Right lobe of liver (tissue), 6 donors: ENCODE data around the gene GALK1. TPM values are rescaled to one million over a fixed set of nuclear protein-coding genes. Genes with fewer than 3 reads are reported as not detected.
A peak's percentile ranks its signal among the peaks of the same experiment; 100 is the strongest.

ENCODE experiments used
- ATAC-seq, 4 donors: fragments of 200-7000 bp; cut with Tn5 transposase; one replicate each; pipeline ENCODE4 v1.9.1; 2020; ENCODE audit warnings: mild to moderate bottlenecking in 4 of 4, moderate library complexity in 4 of 4
- DNase-seq, 3 donors: peaks; one replicate each; pipeline ENCODE4 v3.0.0-alpha.2; 2020
- H3K27ac ChIP-seq, 3 donors: fragments of 200-600 bp; one replicate each; pipeline ENCODE4 v1.8.0; 2022
- H3K27me3 ChIP-seq, 2 donors: fragments of 200-600 bp; one replicate each; pipeline ENCODE4 v1.8.0; 2022
- H3K36me3 ChIP-seq, 4 donors: fragments of 200-600 bp; sonication (generic) in 1 of 4; one replicate each; pipeline versions ENCODE4 v1.5.1 to v1.8.0; 2017 to 2022; ENCODE audit warnings: control low read depth in 1 of 4
- H3K4me1 ChIP-seq, 4 donors: fragments of 200-600 bp; sonication (generic) in 1 of 4; one replicate each; pipeline versions ENCODE4 v1.5.1 to v1.8.0; 2017 to 2022; ENCODE audit warnings: control low read depth in 1 of 4
- H3K4me3 ChIP-seq, 3 donors: fragments of 200-600 bp; one replicate each; pipeline ENCODE4 v1.8.0; 2022
- H3K9me3 ChIP-seq, 4 donors: fragments of 200-600 bp; sonication (generic) in 1 of 4; one replicate each; pipeline versions ENCODE4 v1.5.1 to v1.8.0; 2017 to 2022; ENCODE audit warnings: control low read depth in 1 of 4
- POLR2A ChIP-seq: fragments of 450-650 bp; IDR thresholded peaks from one replicate; pipeline ENCODE4 v1.6.1; 2017; ENCODE audit warnings: antibody characterized with exemption, mild to moderate bottlenecking
- WGBS: methylation state at CpG from one replicate; pipeline ENCODE4 v1.1.6; 2018; ENCODE audit warnings: low coverage, low lambda C conversion rate; ENCODE audit not compliant: insufficient coverage; ENCODE audit errors: missing lambda C conversion rate; 5-methylcytosine and 5-hydroxymethylcytosine counted together
- intact Hi-C, 2 donors: fragments of 100-400 bp; cut with DNase I; formaldehyde crosslinking; loops; one replicate each; pipeline versions ENCODE4 v1.11.2 to v1.14.1; 2022
- total RNA-seq, 6 experiments: library from RNA; depleted of rRNA in 2 of 6; stranded (reverse); fragments of >200 nt in 2 of 6; fragmentation: NEBNext Ultra II Directional in 3 of 6; extraction: Animal tissue kit (Norgen Biotek cat#: 25700) in 3 of 6; gene quantifications; one replicate each; pipeline versions ENCODE4 v1.1.0 to v1.2.4, GENCODE V29; 2016 to 2023
- TF ChIP-seq, protein P1 (sequence below), 4 donors: fragments of 200-600 bp in 3 of 4; fragments of 450-650 bp in 1 of 4; IDR thresholded peaks; one replicate each; pipeline versions ENCODE4 v1.5.1 to v1.8.0; 2016 to 2022; ENCODE audit warnings: antibody characterized with exemption in 4 of 4, mild to moderate bottlenecking in 2 of 4
- donor health status: DM: no; HTN: yes; CAD: no.
- donor health status: DM: no; HTN: no; CAD: no.
- donor health status: DM: no; HTN: no; CAD: no.
- donor health status: DM: no; HTN: yes; CAD: no.
- donor health status: DM: no; HTN: yes; CAD: no.

Gene GALK1
- total RNA-seq, 6 experiments from 2014 or later = 38.6 to 87.4 (median 76.9) TPM

DNA sequence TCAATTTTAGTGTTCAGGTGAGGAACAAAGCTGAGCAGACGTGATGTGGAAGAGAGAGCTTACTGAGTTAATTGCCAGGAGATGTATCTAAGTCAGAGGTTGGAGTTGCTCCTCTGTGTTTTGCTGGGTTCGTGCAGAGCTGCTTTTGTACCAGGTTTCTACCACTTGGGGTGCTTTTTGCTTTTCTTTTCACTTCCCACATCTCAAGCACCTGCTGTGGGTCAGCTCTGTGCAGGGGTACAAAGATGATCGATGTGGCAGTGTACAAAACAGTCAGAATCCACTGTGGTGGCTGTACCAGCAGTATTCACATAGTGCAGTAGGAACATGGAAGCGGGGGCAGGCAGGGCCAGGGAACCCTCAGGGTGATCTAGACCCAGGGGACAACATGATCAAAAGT lies 34.4 kb upstream of the GALK1 start:
- Histone ChIP-seq H3K27me3 (no peaks in the 10 kb centered on the region), H3K4me1 (no peaks in the 10 kb centered on the region), H3K36me3 (peaks cover 0 to 17% (median 3%) of the 10 kb centered on the region in 4 donors), H3K4me3 (no peak overlapping the region), H3K27ac (no peak overlapping the region), H3K9me3 (no peaks in the 10 kb centered on the region)
- WGBS = 87% methylated on average over 4 of the region's 4 CpGs
- TF ChIP-seq, protein P1, sequence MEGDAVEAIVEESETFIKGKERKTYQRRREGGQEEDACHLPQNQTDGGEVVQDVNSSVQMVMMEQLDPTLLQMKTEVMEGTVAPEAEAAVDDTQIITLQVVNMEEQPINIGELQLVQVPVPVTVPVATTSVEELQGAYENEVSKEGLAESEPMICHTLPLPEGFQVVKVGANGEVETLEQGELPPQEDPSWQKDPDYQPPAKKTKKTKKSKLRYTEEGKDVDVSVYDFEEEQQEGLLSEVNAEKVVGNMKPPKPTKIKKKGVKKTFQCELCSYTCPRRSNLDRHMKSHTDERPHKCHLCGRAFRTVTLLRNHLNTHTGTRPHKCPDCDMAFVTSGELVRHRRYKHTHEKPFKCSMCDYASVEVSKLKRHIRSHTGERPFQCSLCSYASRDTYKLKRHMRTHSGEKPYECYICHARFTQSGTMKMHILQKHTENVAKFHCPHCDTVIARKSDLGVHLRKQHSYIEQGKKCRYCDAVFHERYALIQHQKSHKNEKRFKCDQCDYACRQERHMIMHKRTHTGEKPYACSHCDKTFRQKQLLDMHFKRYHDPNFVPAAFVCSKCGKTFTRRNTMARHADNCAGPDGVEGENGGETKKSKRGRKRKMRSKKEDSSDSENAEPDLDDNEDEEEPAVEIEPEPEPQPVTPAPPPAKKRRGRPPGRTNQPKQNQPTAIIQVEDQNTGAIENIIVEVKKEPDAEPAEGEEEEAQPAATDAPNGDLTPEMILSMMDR (IDR thresholded peaks at IDR 0.05) = no peak
- no peak for TF ChIP-seq POLR2A
- intact Hi-C loops = no loop called here
- ATAC-seq = no peak
- no peak for DNase-seq

DNA sequence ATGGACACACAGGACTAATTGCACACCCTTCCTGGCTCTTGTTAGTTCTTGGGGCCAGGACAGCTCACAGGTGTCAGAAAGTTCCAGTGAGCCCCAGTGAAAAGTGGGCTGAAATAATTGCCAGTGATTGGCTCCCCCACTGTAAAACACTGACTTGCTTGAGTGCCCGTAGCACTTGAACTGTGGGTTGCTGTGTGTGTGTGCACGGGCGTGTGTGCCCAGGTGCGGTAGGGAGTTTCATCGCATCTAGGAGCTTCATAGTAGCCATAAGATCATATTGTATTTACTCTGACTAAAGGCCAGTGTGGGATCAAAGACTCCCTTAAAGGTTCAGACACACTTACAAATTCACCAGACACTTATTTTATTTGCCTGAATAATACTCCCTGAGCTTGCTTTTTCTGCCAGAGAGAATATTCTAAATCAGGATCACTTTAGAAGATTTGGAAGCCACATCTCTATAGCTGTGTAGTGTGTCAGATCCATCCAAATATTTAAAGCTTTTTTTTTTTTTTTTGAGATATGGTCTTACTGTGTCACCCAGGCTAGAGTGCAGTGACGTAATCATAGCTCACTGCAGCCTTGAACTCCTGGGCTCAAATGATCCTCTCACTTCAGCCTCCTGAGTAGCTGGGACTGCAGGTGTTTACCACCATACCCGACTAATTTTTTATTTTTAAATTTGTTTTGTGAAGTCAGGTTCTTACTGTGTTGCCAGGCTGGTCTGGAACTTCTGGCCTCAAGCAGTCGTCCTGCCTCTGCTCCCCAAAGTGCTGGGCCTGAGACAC lies 31.0 kb upstream of the GALK1 start:
- no peaks in the 10 kb centered on the region for H3K9me3 ChIP-seq

GRCh38 chr17:75793460-75793859 lies 28.5 kb upstream of the GALK1 start:
- DNase-seq (no peak), ATAC-seq (no peak)
- intact Hi-C loops = no loop called here
- Histone ChIP-seq H3K36me3 (peaks cover 0 to 10% (median under 1%) of the 10 kb centered on the region in 4 donors), H3K9me3 (no peaks in the 10 kb centered on the region), H3K27me3 (no peaks in the 10 kb centered on the region), H3K4me1 (no peaks in the 10 kb centered on the region), H3K27ac (no peak overlapping the region), H3K4me3 (no peak overlapping the region)
- TF ChIP-seq, protein P1 (IDR thresholded peaks at IDR 0.05) = no peak
- no peak for TF ChIP-seq POLR2A
- 80% methylated on average over 1 of the region's 1 CpG for WGBS

More for the DNA sequence above, 31.0 kb upstream of the GALK1 start:
- ATAC-seq = no peak
- Histone ChIP-seq H3K27ac (no peak overlapping the region), H3K27me3 (no peaks in the 10 kb centered on the region), H3K4me3 (no peak overlapping the region), H3K36me3 (peaks cover 0 to 22% (median 3%) of the 10 kb centered on the region in 4 donors), H3K4me1 (no peaks in the 10 kb centered on the region)
- TF ChIP-seq POLR2A = no peak
- TF ChIP-seq, protein P1 (IDR thresholded peaks at IDR 0.05) = no peak
- intact Hi-C loops = no loop called here
- WGBS = 74% methylated on average over 3 of the region's 8 CpGs
- peak in 1 of 3 donors; percentile 16 for DNase-seq

DNA sequence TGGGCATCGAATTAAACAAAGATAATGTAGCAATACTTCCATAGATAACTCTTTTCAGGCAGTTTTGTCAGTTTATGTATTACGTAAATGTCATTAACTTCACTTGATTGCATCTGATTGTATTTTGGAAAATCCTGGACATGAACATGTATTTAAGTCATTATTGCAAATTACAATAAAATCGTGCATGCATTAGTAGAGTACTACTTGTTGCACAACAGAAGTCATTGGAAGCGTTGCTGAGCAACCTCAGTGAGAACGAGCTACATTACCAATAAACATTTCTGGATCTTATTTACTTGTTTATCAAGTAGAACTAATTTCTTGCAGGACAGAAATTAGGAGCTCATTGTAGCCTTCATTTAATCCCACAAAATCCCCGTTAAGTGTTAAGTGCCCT lies 26.3 kb upstream of the GALK1 start:
- H3K4me1 ChIP-seq = peaks cover 0 to 4% (median under 1%) of the 10 kb centered on the region in 4 donors

More for the DNA sequence above, 26.3 kb upstream of the GALK1 start:
- intact Hi-C loops = no loop called here
- Histone ChIP-seq H3K36me3 (peaks cover 0 to 5% (median 0%) of the 10 kb centered on the region in 4 donors), H3K4me3 (no peak overlapping the region), H3K9me3 (no peaks in the 10 kb centered on the region), H3K27ac (no peak overlapping the region), H3K27me3 (no peaks in the 10 kb centered on the region)
- WGBS = 77% methylated on average over 6 of the region's 6 CpGs
- ATAC-seq (no peak), DNase-seq (no peak)
- no peak for TF ChIP-seq POLR2A
- TF ChIP-seq, protein P1 (IDR thresholded peaks at IDR 0.05) = no peak
